HG03280 (cell line): Measurements from ENCODE around the gene CRIP1.

ENCODE experiments used
- ATAC-seq: cut with Tn5 transposase; IDR thresholded peaks from one replicate; pipeline ENCODE4 v1.9.1; 2021; ENCODE audit warnings: mild to moderate bottlenecking, moderate library complexity; ENCODE audit not compliant: unreplicated experiment

Gene CRIP1

DNA sequence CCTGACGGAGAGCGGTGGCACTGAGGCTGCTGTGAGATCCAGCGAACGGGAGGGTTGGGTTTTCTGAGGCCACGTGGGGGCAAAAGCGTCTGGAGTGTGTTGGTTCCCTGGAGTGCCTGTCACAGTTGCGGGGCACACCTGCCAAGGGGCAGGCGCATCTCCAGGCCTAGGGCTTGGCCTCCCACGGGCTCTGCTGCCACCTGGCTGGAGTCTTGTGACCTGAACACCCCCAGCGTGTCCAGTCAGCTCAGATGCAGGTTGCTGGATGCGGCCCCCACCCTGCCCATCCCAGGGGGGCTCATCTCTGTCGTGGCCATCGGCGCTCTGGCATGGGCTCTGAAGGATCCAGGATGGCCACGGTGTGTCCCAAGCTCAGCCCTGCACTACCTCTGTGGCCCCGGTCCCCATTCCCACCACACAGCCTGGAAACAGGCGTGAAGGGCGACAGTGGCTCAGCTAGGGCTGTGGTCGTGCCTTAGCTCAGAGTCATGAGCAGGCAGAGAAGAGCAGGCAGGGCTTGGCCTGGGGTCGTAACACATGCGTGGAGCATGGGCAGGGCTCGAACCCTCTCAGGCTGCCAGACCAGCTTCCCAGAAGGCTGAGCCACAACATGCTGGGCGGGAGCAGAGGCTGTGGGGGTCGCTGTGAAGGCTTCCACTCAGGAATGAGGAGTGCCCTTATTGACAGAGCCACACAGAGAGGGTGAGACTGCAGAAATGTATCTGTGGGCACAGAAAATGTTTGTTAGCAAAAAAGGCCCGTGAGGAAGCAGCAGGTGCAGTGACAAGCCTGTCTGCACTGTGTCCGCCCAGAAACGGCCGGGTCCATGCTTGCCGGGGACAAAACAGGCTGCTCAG, 35.6 kb upstream of the CRIP1 start:
- no peak for ATAC-seq

DNA sequence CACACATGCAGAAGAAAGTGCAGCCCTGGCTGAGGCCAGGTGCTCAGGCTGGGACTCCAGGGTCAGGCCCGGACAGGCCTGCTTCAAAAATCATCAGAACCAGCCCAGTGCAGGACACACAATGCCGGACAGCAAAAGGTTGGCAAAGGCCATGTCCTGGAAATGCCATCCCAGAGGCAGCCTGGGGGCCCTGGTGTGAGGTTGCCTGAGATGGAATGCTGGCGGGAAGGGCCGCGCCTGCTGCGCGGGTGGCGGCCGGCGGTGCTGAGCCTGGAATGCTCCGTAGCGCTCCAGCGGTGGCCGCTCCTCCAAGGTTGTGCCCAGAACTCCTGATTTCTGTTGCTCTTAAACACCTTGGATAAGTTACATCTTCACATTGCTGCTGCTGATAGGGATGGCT, 33.7 kb upstream of the CRIP1 start:
- ATAC-seq, result no peak

DNA sequence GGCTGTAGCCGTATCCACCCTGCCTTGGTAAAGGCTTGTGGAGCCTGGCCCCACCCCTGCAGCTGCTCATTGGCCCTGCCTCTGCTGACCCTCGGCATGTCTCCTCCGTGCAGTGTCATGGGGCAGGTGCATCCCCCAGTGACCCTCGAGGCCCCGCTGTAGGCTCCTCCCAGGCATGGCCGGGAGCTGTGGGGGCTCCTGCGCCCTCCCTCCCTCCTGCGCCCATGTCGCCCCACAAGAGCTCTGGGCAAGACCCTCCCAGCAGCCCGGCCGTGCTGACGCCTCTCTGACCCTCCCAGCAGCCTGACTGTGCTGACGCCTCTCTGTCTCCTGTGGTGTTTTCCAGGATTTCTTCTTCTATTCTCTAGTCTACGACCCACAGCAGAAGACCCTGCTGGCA, 32.8 kb upstream of the CRIP1 start:
- ATAC-seq, result no peak

DNA sequence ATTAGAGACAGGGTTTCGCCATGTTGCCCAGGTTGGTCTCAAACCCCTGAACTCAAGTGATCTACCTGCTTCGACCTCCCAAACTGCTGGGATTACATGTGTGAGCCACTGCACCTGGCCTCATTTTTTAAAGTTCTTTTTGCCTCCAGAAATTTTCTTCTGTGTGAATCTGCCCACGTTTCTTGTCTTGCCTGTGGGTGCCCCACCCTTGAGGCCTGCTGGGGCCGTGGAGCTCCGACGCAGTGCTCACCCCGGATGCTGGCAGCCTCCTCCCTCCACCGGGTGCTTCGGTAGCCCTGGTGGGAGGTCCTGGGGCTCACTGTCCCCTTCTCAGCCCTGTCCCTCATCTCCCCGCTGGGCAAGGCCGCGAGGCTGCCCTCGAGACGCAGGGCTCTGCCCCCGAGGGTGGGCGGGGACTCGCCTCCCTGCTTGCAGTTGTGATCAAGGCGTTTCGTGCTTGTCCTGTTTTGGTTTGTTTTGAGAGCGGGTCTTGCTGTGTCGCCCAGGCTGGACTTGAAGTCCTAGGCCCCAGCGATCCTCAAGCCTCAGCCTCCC, 31.5 kb upstream of the CRIP1 start:
- ATAC-seq, result no peak

DNA sequence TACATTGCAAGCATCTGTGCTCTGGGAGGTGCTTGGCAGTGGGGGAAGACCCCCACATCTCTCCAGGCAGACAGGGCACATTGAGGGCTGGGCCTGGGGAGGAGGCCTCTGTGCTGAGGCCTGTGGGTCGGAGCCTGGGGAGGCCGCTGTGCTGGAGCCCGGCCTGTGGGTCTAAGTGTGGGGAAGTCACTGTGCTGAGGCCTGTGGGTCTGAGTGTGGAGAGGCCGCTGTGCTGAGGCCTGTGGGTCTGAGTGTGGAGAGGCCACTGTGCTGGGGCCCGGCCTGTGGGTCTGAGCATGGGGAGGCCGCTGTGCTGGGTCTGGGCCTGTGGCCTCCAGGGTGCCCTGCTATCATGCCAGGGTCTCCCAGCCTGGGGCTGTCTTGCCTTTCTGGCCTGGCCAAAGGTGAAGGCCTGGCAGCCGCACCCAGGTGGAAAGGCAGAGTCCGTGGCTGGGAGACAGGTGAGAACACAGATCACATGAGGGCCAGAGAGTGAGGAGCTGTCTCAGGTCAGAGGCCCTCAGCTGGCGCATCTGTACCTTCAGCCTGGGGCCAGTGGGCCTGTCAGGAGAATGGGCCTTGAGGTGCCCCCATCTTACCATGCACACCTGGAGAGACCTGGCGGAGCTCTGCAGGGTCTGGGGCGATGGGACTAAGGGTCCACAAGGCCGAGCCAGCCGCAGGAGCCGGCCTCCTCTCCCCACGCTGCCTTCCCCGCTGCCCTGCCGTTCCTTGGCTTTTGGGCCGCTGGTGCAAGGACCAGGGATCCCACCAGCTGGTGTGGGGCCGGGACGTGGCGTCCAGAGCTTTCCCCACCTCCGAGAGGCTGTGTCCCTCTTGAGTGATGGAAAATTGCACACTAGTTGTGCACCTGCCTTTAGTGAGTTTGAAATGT, 30.7 kb upstream of the CRIP1 start:
- ATAC-seq, result no peak

DNA sequence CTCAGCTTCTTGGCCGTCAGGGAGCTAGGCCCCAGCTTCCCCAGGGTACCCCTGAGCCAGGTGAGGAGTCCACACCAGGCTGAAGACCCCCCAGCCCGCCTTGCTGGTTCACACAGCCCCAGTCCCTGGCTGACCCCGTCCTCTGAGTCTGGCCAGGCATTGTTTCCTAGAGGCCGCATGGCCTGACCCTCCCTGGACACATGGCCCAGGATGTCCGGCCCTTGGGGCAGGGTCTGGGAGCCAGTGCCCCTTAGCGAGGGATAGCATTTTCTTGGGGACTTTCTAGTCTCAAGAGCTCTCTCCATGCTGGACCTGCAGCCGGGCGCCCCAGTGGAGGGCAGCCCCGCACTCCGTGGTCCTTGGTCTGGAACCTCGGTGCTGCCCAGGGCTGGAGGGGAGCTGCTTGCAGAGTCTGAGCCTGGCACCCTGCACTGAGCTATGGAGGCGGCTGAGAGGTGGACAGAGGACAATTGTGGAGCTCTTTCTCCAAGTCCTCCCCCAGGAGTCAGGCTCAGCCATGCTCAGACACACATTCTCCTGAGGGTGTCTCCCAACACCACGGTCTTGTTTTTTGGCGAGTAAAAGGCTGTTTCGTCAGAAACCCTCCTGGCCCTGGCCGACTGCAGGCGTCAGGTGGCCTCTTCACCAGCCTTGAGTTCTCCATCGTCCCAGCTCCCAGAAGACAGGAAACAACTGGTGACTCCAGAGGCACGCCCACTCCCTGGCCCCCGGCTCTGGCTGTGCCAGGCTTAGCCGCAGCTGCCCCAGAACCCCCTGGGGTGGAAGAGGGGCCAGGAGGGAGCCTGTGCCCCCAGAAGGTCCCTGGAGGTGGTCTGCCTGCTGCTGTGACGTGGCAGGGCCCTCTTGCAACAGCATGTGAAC, 29.7 kb upstream of the CRIP1 start:
- ATAC-seq, result no peak

DNA sequence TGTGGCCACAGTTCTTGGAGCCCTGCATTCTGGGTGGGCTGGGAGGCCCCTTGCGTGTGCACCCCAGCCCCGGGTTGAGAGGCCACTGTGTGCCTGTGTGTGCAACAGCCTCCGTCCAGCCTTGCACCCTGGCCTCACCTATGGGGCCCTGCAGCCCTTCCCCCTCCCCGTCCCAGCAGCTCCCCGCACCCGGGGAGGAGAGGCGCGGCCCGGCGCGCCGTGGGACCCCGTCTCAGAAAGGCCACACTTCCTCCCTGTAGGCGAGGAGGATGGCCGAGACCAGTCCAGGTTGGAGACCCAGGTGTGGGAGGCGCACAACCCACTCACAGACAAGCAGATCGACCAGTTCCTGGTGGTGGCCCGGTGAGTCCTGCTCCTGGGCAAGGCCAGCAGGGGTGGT, 28.7 kb upstream of the CRIP1 start:
- no peak for ATAC-seq

DNA sequence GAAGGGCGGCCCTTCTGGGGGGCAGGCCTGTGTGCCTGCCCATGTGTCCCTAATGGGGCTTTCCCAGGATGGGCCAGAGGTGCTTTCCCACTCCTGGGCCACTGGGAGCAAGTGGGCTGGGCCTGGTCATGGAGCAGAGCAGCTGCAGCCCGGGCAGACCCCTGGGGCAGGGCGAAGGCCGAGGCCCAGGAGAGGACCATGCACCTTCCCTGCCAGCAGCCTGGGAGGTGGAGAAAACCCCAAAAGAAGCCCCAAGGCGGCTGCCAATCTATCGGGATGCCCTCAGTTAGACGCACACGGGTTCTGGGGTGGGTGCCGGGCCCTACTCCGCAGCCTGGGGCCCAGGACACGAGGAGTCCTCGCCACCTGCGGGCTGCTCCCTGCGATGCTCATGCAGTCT, 28.1 kb upstream of the CRIP1 start:
- ATAC-seq, result no peak

DNA sequence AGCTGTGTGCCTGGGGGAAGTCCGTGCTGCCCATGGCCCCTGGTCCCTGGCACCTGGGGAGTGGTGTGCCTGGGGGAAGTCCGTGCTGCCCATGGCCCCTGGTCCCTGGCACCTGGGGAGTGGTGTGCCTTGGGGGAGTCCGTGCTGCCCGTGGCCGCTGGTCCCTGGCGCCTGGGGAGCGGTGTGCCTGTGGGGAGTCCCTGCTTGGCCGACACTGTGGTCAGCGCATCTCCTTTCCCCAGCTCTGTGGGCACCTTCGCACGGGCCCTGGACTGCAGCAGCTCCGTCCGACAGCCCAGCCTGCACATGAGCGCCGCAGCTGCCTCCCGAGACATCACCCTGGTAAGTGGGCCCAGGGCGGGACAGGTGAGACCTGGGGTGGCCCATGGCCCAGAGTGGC, 26.6 kb upstream of the CRIP1 start:
- no peak for ATAC-seq

DNA sequence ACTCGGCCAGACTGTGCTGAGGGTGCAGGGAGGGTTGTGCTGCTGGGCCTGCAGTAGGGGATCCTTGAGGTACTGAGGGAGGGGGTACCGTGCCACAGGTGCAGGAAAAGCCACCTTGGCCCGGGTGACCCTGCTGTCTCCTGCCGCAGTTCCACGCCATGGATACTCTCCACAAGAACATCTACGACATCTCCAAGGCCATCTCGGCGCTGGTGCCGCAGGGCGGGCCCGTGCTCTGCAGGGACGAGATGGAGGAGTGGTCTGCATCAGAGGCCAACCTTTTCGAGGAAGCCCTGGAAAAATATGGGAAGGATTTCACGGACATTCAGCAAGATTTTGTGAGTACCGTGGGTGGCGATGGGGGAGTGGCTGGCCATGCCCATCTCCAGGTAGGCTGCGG, 26.1 kb upstream of the CRIP1 start:
- no peak for ATAC-seq

DNA sequence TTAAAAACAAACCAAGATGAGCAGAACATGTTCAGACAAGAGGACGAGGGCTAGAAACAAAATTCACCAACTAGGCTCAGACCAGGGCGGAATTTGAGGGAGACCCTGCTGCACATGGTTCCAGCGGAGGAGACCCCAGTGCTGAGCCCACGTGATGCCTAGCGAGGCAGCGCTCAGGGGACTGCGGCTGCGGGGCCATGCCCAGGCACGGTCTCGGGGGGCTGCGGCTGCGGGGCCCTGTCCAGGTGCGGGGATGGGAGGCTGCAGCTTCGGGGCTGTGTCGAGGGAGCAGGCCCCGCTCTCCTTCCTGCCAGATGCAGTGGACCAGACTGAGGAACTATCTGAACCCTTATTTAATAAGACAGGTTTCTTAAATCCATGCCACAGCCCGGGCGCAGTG, 24.8 kb upstream of the CRIP1 start:
- no peak for ATAC-seq

DNA sequence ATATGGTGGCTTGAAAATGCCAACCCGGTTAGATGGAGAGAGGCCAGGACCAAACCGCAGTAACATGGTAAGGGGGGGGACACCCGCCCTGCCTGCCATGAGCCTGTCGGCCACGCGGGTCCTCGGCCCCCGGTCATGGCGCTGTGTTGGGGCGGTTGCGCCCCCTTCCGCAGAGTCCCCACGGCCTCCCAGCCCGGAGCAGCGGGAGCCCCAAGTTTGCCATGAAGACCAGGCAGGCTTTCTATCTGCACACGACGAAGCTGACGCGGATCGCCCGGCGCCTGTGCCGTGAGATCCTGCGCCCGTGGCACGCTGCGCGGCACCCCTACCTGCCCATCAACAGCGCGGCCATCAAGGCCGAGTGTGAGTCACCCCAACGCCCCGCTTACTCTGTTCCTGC, 22.2 kb upstream of the CRIP1 start:
- no peak for ATAC-seq

DNA sequence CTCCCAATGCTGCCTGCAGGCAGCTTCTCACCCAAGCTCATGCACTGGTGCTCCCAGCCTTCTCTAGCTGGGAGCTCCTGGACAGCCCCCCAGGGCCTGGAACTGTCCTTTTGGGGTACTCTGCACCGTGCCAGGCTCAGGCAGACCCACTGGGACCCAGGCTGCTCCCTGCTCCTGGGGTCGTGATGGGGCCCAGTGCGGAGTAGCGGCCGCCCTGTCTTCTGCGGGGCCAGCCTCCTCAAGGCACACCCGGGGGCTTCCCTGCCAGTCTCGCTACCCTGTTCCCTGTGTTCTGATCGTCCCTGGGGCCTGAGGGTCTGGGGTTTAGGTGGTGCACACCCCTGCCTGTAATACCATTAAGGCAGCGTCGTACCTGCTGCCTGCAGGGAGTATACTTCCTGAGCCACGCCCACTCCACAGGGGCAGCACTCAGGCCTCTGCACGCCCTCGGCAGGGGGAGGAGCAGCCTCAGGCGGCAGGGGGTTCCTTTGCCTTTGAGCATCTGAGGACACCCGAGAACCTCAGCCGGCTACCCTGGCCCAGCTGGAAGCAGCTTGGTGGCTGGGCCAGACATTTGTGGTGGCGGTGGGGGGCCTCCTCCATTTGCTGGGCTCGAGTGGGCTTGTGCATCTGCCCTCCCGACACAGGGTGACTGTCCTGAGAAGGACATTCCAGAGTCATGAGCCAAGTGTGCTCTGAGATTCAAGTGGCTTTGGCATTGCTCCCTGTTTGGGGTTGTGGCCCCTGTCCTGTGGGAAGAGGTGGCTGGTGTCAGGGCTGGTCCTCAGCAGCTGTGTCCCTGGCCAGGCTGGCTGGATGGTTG, 21.3 kb upstream of the CRIP1 start:
- no peak for ATAC-seq

DNA sequence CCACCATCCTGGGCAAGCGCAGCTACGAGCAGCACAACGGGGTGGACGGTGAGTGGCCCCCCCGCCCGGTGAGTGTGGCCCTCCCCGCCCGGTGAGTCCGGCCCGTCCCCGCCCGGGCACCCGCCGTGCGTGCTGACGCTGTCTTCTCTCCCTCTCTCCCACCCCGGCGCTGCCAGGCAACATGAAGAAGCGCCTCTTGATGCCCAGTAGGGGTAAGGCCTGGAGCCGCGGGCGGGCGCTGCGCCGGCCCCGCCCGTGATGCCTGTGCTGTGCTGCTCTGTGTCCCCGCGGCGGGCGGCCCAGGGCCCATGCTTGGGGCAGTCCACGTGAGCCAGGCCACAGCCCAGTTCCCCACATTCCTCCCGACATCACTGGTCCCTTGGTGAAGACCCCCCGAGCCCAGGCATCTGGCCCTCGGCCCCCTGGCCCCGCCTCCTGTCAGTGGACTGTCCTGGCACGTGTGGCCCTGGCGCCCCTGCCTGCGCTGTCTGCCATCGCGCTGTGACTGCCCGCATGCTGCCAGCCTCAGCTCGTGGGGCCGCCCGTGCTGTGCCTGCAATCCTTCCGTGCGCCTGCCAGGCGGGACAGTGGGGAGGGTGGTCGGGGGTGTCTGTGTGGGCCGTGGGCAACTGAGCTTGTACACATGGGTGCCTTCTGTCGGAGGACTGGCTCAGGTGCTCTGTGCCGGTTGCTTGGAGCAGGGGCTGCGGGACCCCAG, 20.0 kb upstream of the CRIP1 start:
- no peak for ATAC-seq

DNA sequence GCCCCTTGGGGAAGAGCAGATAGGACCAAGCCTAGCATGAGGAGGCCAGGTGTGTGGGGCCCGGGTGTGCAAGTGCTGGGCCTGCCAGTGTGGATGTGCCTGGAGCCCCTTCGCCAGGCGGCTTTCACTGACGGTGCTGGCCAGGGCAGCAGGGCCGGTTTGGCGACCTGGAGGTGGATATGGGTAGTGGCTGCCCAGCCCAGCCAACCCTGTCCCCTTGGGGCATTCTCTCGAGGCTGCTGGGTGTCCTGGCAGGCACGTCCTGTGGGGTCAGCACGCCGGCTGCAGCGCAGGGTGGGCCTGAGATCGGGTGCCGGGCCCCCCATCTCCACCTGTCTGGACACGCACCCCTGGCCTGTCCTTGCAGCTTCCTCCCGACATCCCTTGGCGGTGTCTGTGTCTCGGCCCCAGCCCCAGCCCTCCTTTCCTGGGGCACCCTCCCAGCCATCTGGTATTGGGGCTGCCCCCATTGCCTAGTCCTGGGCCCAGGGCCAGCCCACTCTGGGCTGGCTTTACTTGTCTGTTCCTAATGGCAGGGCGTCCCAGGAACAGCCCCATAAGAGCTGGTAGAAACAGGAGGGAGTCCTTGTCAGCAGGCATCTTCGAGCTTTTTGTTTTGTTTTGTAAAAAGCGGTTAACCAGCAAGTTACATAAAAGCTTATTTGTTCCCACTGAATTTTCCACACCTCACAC, 19.3 kb upstream of the CRIP1 start:
- ATAC-seq, result no peak

DNA sequence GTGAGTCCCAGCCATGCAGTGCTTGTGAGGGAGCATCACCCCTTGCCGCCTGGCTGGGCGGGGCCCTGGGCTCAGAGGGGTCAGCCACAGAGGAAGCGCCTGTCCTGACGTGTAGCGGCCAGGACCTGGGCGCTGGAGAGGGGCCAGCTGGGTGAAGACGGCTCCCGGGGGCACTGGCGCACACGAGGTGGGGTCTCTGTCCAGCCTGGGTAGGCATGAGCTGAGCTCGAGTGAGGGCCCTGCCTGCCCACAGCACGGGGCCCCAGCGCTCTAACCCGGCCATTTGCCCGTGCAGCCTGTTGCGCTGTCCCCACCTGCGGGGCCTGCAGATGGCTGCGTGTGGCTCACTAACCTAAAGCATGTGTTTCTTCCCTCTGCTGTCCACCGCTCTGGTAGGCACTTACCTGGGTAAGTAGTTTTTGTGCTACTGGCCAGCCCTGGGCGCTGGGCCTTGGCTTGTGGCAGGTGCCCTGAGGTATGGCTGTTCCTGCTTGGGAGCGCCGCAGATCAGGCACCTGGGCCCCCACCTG, 18.7 kb upstream of the CRIP1 start:
- ATAC-seq, result no peak

DNA sequence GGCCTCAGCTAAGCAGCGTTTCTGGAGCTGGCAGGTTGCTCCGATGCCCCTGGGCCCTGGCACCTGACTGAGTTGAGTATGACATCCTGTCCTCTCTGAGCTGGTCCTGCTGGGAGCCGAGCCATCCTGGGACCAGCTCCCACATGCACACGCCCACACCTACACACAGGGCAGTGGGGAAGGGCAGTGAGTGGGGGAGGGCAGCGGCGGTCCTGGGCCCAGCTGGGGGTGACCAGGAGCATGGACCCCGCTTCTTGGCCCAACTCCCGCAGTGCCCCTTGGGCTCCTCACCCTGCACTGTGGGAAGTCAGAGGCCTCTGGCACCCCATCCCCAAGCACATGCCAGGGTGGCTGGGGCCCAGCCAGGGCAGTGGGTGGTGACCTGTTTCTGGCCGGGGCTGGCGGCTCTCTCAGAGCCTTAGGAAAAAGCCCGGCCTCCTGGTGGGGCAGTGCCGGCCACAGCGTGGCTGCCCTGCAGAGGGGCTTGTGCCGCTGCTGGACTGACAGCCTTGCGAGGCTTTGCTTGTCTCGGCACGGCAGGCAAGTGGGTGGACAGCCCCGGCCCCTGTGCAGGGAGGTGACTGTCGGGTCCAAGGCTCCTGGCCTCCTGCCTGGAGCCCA, 18.0 kb upstream of the CRIP1 start:
- no peak for ATAC-seq
